Body of pancreas (tissue), 4 donors: Measurements from ENCODE around the gene TAF5L. TPM values are rescaled to one million over a fixed set of nuclear protein-coding genes. Genes with fewer than 3 reads are reported as not detected.

Experiments used
- ATAC-seq: fragments of 150-250 bp; one replicate; pipeline ENCODE4 v1.9.1; 2016
- DNase-seq, 4 donors: peaks; one replicate each; pipeline ENCODE4 v3.0.0-alpha.2; 2019
- H3K27ac ChIP-seq, 4 donors: fragments of 200-600 bp; sonication (generic); 1 replicate in 3 of 4; 2 replicates in 1 of 4; pipeline versions ENCODE4 v1.5.1 to v1.6.1; 2016 to 2019; ENCODE audit warnings: mild to moderate bottlenecking in 1 of 4, mixed read lengths in 1 of 4, moderate library complexity in 1 of 4
- H3K27me3 ChIP-seq, 2 donors: fragments of 200-600 bp; sonication (generic); one replicate each; pipeline ENCODE4 v1.6.0; 2016; ENCODE audit warnings: mild to moderate bottlenecking in 1 of 2
- H3K36me3 ChIP-seq, 2 donors: fragments of 200-600 bp; sonication (generic); replicated peaks in 1 of 2; 2 replicates each; pipeline ENCODE4 v1.5.1; 2016; ENCODE audit warnings: low read depth in 2 of 2; ENCODE audit not compliant: insufficient read depth in 1 of 2
- H3K4me1 ChIP-seq: fragments of 200-600 bp; sonication (generic); one replicate; pipeline ENCODE4 v1.6.0; 2016
- H3K4me3 ChIP-seq, 2 donors: fragments of 200-600 bp; sonication (generic); 1 replicate in 1 of 2; 2 replicates in 1 of 2; pipeline ENCODE4 v1.5.1; 2016 to 2019
- H3K9me3 ChIP-seq, 3 donors: fragments of 200-600 bp; sonication (generic); 1 replicate in 2 of 3; 2 replicates in 1 of 3; pipeline ENCODE4 v1.5.1; 2016
- POLR2A ChIP-seq, 3 donors: fragments of 450-650 bp; IDR thresholded peaks; one replicate each; pipeline ENCODE4 v1.6.1; 2016; ENCODE audit warnings: antibody characterized with exemption in 3 of 3, mild to moderate bottlenecking in 2 of 3
- WGBS, 2 donors: methylation state at CpG; one replicate each; pipeline ENCODE4 v1.1.5; 2017; 5-methylcytosine and 5-hydroxymethylcytosine counted together
- intact Hi-C: fragments of 100-400 bp; cut with DNase I; formaldehyde crosslinking; loops from one replicate; pipeline ENCODE4 v1.15.1; 2023
- total RNA-seq, 2 donors: library from RNA; depleted of rRNA; stranded (reverse); fragments of >200 nt; gene quantifications; one replicate each; pipeline ENCODE4 v1.1.0, GENCODE V29; 2016
- TF ChIP-seq, protein P1 (sequence below), 7 experiments: fragments of 450-650 bp in 4 of 7; fragments of 200-600 bp in 3 of 7; sonication (generic) in 3 of 7; IDR thresholded peaks; one replicate each; pipeline ENCODE4 v1.5.1; 2016 to 2019; ENCODE audit warnings: antibody characterized with exemption in 7 of 7

Gene TAF5L
- total RNA-seq, 2 donors from 2014 or later = 4.6 to 6.2 TPM

DNA sequence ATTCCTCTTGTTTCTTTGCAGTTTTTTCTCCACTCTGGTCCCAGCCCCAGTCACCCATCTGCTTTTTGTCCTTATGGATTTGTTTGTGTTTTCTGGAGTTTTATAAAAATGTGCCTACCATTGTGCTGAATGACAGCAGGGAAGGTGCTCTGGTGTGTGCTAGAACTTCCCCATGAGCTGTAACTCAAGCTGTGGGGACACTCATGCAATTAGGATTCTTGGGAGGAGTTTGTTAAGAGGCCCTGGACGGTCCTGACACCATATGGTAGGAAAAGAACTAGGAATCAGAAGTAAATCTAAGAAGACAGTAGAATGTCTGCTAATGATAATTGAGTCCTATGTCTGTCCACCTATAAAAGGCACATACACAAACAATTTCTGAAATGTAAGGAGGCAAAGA is 27.5 kb upstream of the TAF5L start:
- no peak overlapping the region for H3K27ac ChIP-seq
- ATAC-seq (no peak), DNase-seq (no peak)
- H3K27me3 ChIP-seq = no peaks in the 10 kb centered on the region
- H3K9me3 ChIP-seq = no peaks in the 10 kb centered on the region
- WGBS, 2 donors = 71 to 83% methylated on average over 1 of the region's 1 CpG
- intact Hi-C loops = no loop called here
- TF ChIP-seq, protein P1, sequence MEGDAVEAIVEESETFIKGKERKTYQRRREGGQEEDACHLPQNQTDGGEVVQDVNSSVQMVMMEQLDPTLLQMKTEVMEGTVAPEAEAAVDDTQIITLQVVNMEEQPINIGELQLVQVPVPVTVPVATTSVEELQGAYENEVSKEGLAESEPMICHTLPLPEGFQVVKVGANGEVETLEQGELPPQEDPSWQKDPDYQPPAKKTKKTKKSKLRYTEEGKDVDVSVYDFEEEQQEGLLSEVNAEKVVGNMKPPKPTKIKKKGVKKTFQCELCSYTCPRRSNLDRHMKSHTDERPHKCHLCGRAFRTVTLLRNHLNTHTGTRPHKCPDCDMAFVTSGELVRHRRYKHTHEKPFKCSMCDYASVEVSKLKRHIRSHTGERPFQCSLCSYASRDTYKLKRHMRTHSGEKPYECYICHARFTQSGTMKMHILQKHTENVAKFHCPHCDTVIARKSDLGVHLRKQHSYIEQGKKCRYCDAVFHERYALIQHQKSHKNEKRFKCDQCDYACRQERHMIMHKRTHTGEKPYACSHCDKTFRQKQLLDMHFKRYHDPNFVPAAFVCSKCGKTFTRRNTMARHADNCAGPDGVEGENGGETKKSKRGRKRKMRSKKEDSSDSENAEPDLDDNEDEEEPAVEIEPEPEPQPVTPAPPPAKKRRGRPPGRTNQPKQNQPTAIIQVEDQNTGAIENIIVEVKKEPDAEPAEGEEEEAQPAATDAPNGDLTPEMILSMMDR (IDR thresholded peaks at IDR 0.05) = no peak
- no peak for TF ChIP-seq POLR2A (IDR thresholded peaks at IDR 0.05)
- peaks cover 0 to 22% of the 10 kb centered on the region in 2 donors for H3K36me3 ChIP-seq
- H3K4me1 ChIP-seq = no peaks in the 10 kb centered on the region
- H3K4me3 ChIP-seq = no peak overlapping the region

DNA sequence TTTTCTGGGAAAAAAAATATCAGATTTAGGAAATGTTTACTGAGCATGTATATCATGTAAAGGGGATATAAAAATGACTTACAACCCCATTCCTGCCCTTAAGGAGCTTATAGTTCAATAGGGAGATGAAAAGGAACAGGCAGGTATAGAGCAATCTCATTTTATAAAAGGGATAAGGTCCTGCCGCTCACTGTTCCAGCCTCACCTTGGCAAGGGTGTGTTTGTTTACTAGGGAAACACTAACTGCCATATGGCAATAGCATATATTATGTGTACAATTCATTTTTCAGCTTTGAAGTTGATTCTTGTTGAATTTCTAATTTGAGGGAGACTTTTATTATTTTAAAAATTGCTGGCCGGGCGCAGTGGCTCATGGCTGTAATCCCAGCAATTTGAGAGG is 25.6 kb upstream of the TAF5L start:
- no peak for DNase-seq
- Histone ChIP-seq H3K4me1 (no peaks in the 10 kb centered on the region), H3K9me3 (no peaks in the 10 kb centered on the region), H3K27me3 (no peaks in the 10 kb centered on the region), H3K4me3 (no peak overlapping the region), H3K36me3 (peaks cover 0 to 27% of the 10 kb centered on the region in 2 donors), H3K27ac (no peak overlapping the region)
- no peak for ATAC-seq
- TF ChIP-seq, protein P1 (IDR thresholded peaks at IDR 0.05) = no peak
- TF ChIP-seq POLR2A (IDR thresholded peaks at IDR 0.05) = no peak
- intact Hi-C loops = no loop called here
- WGBS, 2 donors = 94 to 98% methylated on average over 3 of the region's 3 CpGs

DNA sequence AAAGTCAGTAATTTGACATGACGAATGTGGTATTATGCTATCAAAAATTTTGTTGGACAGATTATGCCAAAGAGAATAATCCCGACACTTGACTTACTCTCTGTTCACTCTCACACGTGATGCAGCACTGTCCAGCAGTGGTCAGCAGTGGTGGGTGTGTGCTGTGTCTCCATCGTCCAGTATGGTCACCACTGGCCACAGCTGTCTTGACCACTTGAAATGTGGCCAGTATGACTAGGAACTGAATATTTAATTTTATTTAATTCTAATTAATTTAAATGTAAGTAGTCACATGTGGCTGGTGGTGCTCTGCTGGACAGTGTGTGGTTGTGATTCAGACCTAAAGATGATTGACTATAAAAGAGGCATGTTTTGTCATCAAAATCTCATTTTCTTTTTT is 24.1 kb upstream of the TAF5L start:
- Histone ChIP-seq H3K27ac (no peak overlapping the region), H3K27me3 (no peaks in the 10 kb centered on the region), H3K4me1 (no peaks in the 10 kb centered on the region), H3K36me3 (peaks cover 0 to 26% of the 10 kb centered on the region in 2 donors), H3K4me3 (no peak overlapping the region), H3K9me3 (no peaks in the 10 kb centered on the region)
- no peak for ATAC-seq
- WGBS, 2 donors = 82 to 92% methylated on average over 4 of the region's 4 CpGs
- no peak for DNase-seq
- TF ChIP-seq, protein P1 (IDR thresholded peaks at IDR 0.05) = no peak
- TF ChIP-seq POLR2A (IDR thresholded peaks at IDR 0.05) = no peak
- intact Hi-C loops = no loop called here

- no peak for TF ChIP-seq POLR2A (IDR thresholded peaks at IDR 0.05)
- TF ChIP-seq, protein P1 (IDR thresholded peaks at IDR 0.05) = no peak
- H3K27me3 ChIP-seq = no peaks in the 10 kb centered on the region
- 95% methylated on average over 4 of the region's 4 CpGs for WGBS, 2 donors
- no peak overlapping the region for H3K4me3 ChIP-seq
- intact Hi-C loops = no loop called here
- peaks cover 0 to 22% of the 10 kb centered on the region in 2 donors for H3K36me3 ChIP-seq
- no peaks in the 10 kb centered on the region for H3K4me1 ChIP-seq
- no peak overlapping the region for H3K27ac ChIP-seq
- no peak for ATAC-seq
- no peaks in the 10 kb centered on the region for H3K9me3 ChIP-seq
- no peak for DNase-seq
Observed at GRCh38 chr1:229648406-229648805, 22.5 kb upstream of the TAF5L start.

- intact Hi-C loops = no loop called here
- 84 to 95% methylated on average over 13 to 15 of the region's 15 CpGs for WGBS, 2 donors
- H3K36me3 ChIP-seq = peaks cover 0 to 18% of the 10 kb centered on the region in 2 donors
Observed at GRCh38 chr1:229645324-229645993, 19.5 kb upstream of the TAF5L start.

More at GRCh38 chr1:229645324-229645993, 19.5 kb upstream of the TAF5L start:
- TF ChIP-seq POLR2A (IDR thresholded peaks at IDR 0.05) = no peak
- TF ChIP-seq, protein P1 (IDR thresholded peaks at IDR 0.05) = no peak
- H3K27ac ChIP-seq = no peak overlapping the region
- no peaks in the 10 kb centered on the region for H3K9me3 ChIP-seq
- no peak overlapping the region for H3K4me3 ChIP-seq
- H3K27me3 ChIP-seq = no peaks in the 10 kb centered on the region
- H3K4me1 ChIP-seq = no peaks in the 10 kb centered on the region
- DNase-seq (no peak), ATAC-seq (no peak)
